Fibroblast of lung (primary cell): ENCODE data around the gene LINC01488. TPM values are rescaled to one million over a fixed set of nuclear protein-coding genes. Genes with fewer than 3 reads are reported as not detected.

Experiments
- DNase-seq, 2 donors: peaks; one replicate each; pipeline versions ENCODE4 v3.0.0 to v3.0.0-alpha.2; 2010; ENCODE audit warnings: low read depth in 2 of 2
- H2AFZ ChIP-seq: 2 replicates; pipeline ENCODE4 v1.5.1; 2012; ENCODE audit warnings: low read length, control low read depth, inconsistent platforms
- H3K27ac ChIP-seq: 2 replicates; pipeline ENCODE4 v1.5.1; 2011; ENCODE audit warnings: low read length, control low read depth; ENCODE audit not compliant: insufficient read depth
- H3K27me3 ChIP-seq: 2 replicates; pipeline ENCODE4 v1.5.1; 2011; ENCODE audit warnings: mild to moderate bottlenecking, low read length; ENCODE audit not compliant: control insufficient read depth, insufficient read depth
- H3K36me3 ChIP-seq: 2 replicates; pipeline ENCODE4 v1.5.1; 2011; ENCODE audit warnings: low read length; ENCODE audit not compliant: control insufficient read depth, insufficient read depth
- H3K4me1 ChIP-seq: 2 replicates; pipeline ENCODE4 v1.5.1; 2011; ENCODE audit warnings: low read length; ENCODE audit not compliant: control insufficient read depth, insufficient read depth; ENCODE audit errors: extremely low read depth
- H3K4me2 ChIP-seq: 2 replicates; pipeline ENCODE4 v1.5.1; 2011; ENCODE audit warnings: low read length, control low read depth; ENCODE audit not compliant: insufficient read depth; ENCODE audit errors: extremely low read depth
- H3K4me3 ChIP-seq, 4 experiments: fragments of 200-600 bp in 1 of 4; sonication (generic) in 1 of 4; replicated peaks in 1 of 4; 2 replicates each; pipeline ENCODE4 v1.5.1; 2011 to 2016; ENCODE audit warnings: low read length in 4 of 4, low read depth in 3 of 4, mild to moderate bottlenecking in 3 of 4, control low read depth in 2 of 4, inconsistent platforms in 1 of 4, mixed read lengths in 1 of 4; ENCODE audit not compliant: insufficient read depth in 1 of 4; ENCODE audit errors: control extremely low read depth in 1 of 4
- H3K79me2 ChIP-seq: 2 replicates; pipeline ENCODE4 v1.5.1; 2012; ENCODE audit warnings: mild to moderate bottlenecking, low read length, inconsistent platforms; ENCODE audit not compliant: control insufficient read depth, insufficient read depth
- H3K9ac ChIP-seq: 2 replicates; pipeline ENCODE4 v1.5.1; 2011; ENCODE audit warnings: mild to moderate bottlenecking, low read length, control low read depth; ENCODE audit not compliant: insufficient read depth
- H3K9me3 ChIP-seq: 2 replicates; pipeline ENCODE4 v1.5.1; 2012; ENCODE audit warnings: low read depth, low read length; ENCODE audit not compliant: control insufficient read depth, insufficient read depth
- H4K20me1 ChIP-seq: 2 replicates; pipeline ENCODE4 v1.5.1; 2011; ENCODE audit warnings: low read length; ENCODE audit not compliant: control insufficient read depth, insufficient read depth; ENCODE audit errors: extremely low read depth
- CTCF ChIP-seq, 2 donors: IDR thresholded peaks in 1 of 2; conservative IDR thresholded peaks in 1 of 2; 1 replicate in 1 of 2; 2 replicates in 1 of 2; pipeline ENCODE4 v1.5.1; 2011 to 2012; ENCODE audit warnings: low read length in 2 of 2, control low read depth in 1 of 2, inconsistent platforms in 1 of 2, low read depth in 1 of 2, mild to moderate bottlenecking in 1 of 2
- EZH2 ChIP-seq: IDR thresholded peaks from 2 replicates; pipeline ENCODE4 v1.5.1; 2012; ENCODE audit warnings: low read length, control low read depth, mild to moderate bottlenecking; ENCODE audit errors: missing control alignments
- polyA plus RNA-seq, 2 donors: library from polyadenylated mRNA; depleted of rRNA in 1 of 2; stranded (reverse) in 1 of 2; unstranded in 1 of 2; fragments of >200 nt; gene quantifications; 2 replicates each; pipeline ENCODE4 v1.2.1, GENCODE V29; 2011 to 2012; ENCODE audit warnings: missing spikeins in 1 of 2
- total RNA-seq: library from RNA; depleted of rRNA; stranded (reverse); fragments of >200 nt; gene quantifications from 2 replicates; pipeline ENCODE4 v1.2.1, GENCODE V29; 2014

The LINC01488 gene
- total and polyA plus RNA-seq, 2 donors (not counting 1 experiment from before 2014, with no cell fraction given), result not detected

- Histone ChIP-seq H2AFZ (no peak overlapping the region), H3K4me3 (no peak overlapping the region), H3K36me3 (no peaks in the 10 kb centered on the region), H4K20me1 (no peaks in the 10 kb centered on the region), H3K4me1 (peaks cover 13% of the 10 kb centered on the region), H3K4me2 (no peak overlapping the region), H3K27me3 (no peaks in the 10 kb centered on the region), H3K9me3 (no peaks in the 10 kb centered on the region), H3K9ac (no peak overlapping the region), H3K79me2 (no peaks in the 10 kb centered on the region), H3K27ac (no peak overlapping the region)
- TF ChIP-seq CTCF (conservative IDR thresholded peaks at IDR 0.05 in 1 of 2, IDR thresholded peaks at IDR 0.05 in 1 of 2; ENCODE audit: low read depth in 1 of 2, low read length in 2 of 2), result no peak
- TF ChIP-seq EZH2, result no peak
- no peak for DNase-seq
These were observed 38.9 kb downstream of the LINC01488 start for GRCh38 chr11:69520186-69520916.

- Histone ChIP-seq H3K9ac (no peak overlapping the region), H3K27ac (no peak overlapping the region), H3K4me1 (peaks cover 13% of the 10 kb centered on the region), H3K79me2 (no peaks in the 10 kb centered on the region), H3K4me2 (no peak overlapping the region), H3K9me3 (no peaks in the 10 kb centered on the region), H3K27me3 (no peaks in the 10 kb centered on the region), H3K4me3 (no peak overlapping the region), H3K36me3 (no peaks in the 10 kb centered on the region), H4K20me1 (no peaks in the 10 kb centered on the region), H2AFZ (no peak overlapping the region)
- TF ChIP-seq CTCF (conservative IDR thresholded peaks at IDR 0.05 in 1 of 2, IDR thresholded peaks at IDR 0.05 in 1 of 2; ENCODE audit: low read depth in 1 of 2, low read length in 2 of 2) (no peak), EZH2 (no peak)
- DNase-seq, result no peak
These were observed 40.0 kb downstream of the LINC01488 start for GRCh38 chr11:69521457-69521856.

GRCh38 chr11:69523453-69523852 is 42.0 kb downstream of the LINC01488 start:
- Histone ChIP-seq H3K27me3 (no peaks in the 10 kb centered on the region), H3K4me3 (no peak overlapping the region), H3K9me3 (no peaks in the 10 kb centered on the region), H3K27ac (no peak overlapping the region), H3K9ac (no peak overlapping the region), H3K79me2 (no peaks in the 10 kb centered on the region), H3K4me2 (no peak overlapping the region), H3K4me1 (peaks cover 10% of the 10 kb centered on the region), H4K20me1 (no peaks in the 10 kb centered on the region), H3K36me3 (no peaks in the 10 kb centered on the region), H2AFZ (no peak overlapping the region)
- DNase-seq, result no peak
- no peak for TF ChIP-seq EZH2
- no peak for TF ChIP-seq CTCF (conservative IDR thresholded peaks at IDR 0.05 in 1 of 2, IDR thresholded peaks at IDR 0.05 in 1 of 2; ENCODE audit: low read depth in 1 of 2, low read length in 2 of 2)
